H1 (cell line): ENCODE results near the gene BCL3. TPM values are rescaled to one million over a fixed set of nuclear protein-coding genes. Genes with fewer than 3 reads are reported as not detected.

Experiments
- CBX5 ChIP-seq: fragments of 300-800, 300-1000 bp; sonication (generic); IDR thresholded peaks from 2 replicates; pipeline ENCODE4 v1.7.1; 2016; ENCODE audit warnings: antibody characterized with exemption, low read length, low read depth
- CHD1 ChIP-seq: IDR thresholded peaks from 2 replicates; pipeline ENCODE4 v1.6.1; 2012; ENCODE audit warnings: low read depth, low read length, improper control_type of control experiment
- CREB1 ChIP-seq: IDR thresholded peaks from 2 replicates; pipeline ENCODE4 v1.6.1; 2012; ENCODE audit warnings: inconsistent platforms
- E2F6 ChIP-seq: IDR thresholded peaks from 2 replicates; pipeline ENCODE4 v1.6.1; 2012; ENCODE audit warnings: inconsistent platforms
- MAFK ChIP-seq: IDR thresholded peaks from 2 replicates; pipeline ENCODE4 v1.6.1; 2012; ENCODE audit warnings: low read depth, mild to moderate bottlenecking, improper control_type of control experiment, low read length
- NANOG ChIP-seq: IDR thresholded peaks from 2 replicates; pipeline ENCODE4 v1.6.1; 2011; ENCODE audit warnings: low read length, low read depth, mild to moderate bottlenecking, inconsistent platforms; ENCODE audit not compliant: insufficient read depth, poor library complexity, severe bottlenecking
- SAP30 ChIP-seq: fragments of 300-600 bp; sonication (generic); IDR thresholded peaks from 2 replicates; pipeline ENCODE4 v1.7.1; 2012; ENCODE audit warnings: low read length, moderate library complexity, mild to moderate bottlenecking, inconsistent platforms; ENCODE audit not compliant: insufficient read depth, insufficient replicate concordance
- TAF7 ChIP-seq: optimal IDR thresholded peaks from 2 replicates; pipeline ENCODE3; 2011; ENCODE audit warnings: low read depth, mild to moderate bottlenecking, inconsistent platforms, low read length, moderate library complexity, borderline replicate concordance
- polyA plus RNA-seq, 7 experiments: library from polyadenylated mRNA; depleted of rRNA in 3 of 7; stranded (reverse) in 5 of 7; unstranded in 2 of 7; fragments of >200 nt in 5 of 7; fragments of 200-250 nt in 2 of 7; gene quantifications; 1 replicate in 5 of 7; 2 replicates in 1 of 7; 4 replicates in 1 of 7; pipeline versions ENCODE4 v1.2.1 to v1.2.3, GENCODE V29; 2011 to 2013; ENCODE audit warnings: missing spikeins in 2 of 7, mixed read lengths in 2 of 7
- total RNA-seq: library from RNA; stranded (reverse); fragmentation: NEBNext Ultra II Directional; extraction: Animal tissue kit (Norgen Biotek cat#: 25700); gene quantifications from 2 replicates; pipeline ENCODE4 v1.2.1, GENCODE V29; 2021
- TF ChIP-seq, protein P1 (sequence below): fragments of 300-600 bp; sonication (generic); IDR thresholded peaks from 2 replicates; pipeline ENCODE4 v1.7.1; 2012; ENCODE audit warnings: low read length, moderate library complexity, mild to moderate bottlenecking, inconsistent platforms; ENCODE audit not compliant: insufficient replicate concordance

BCL3 gene
- total and polyA plus RNA-seq, 2 of the 8 experiments (the other 6 are each of a cell fraction or from before 2014, with no cell fraction given) = 0.88 to 2.4 TPM

- TF ChIP-seq SAP30 (no peak), TAF7 (no peak), NANOG (no peak), CHD1 (no peak), E2F6 (no peak), CBX5 (no peak), MAFK (no peak), CREB1 (no peak)
- TF ChIP-seq, protein P1, sequence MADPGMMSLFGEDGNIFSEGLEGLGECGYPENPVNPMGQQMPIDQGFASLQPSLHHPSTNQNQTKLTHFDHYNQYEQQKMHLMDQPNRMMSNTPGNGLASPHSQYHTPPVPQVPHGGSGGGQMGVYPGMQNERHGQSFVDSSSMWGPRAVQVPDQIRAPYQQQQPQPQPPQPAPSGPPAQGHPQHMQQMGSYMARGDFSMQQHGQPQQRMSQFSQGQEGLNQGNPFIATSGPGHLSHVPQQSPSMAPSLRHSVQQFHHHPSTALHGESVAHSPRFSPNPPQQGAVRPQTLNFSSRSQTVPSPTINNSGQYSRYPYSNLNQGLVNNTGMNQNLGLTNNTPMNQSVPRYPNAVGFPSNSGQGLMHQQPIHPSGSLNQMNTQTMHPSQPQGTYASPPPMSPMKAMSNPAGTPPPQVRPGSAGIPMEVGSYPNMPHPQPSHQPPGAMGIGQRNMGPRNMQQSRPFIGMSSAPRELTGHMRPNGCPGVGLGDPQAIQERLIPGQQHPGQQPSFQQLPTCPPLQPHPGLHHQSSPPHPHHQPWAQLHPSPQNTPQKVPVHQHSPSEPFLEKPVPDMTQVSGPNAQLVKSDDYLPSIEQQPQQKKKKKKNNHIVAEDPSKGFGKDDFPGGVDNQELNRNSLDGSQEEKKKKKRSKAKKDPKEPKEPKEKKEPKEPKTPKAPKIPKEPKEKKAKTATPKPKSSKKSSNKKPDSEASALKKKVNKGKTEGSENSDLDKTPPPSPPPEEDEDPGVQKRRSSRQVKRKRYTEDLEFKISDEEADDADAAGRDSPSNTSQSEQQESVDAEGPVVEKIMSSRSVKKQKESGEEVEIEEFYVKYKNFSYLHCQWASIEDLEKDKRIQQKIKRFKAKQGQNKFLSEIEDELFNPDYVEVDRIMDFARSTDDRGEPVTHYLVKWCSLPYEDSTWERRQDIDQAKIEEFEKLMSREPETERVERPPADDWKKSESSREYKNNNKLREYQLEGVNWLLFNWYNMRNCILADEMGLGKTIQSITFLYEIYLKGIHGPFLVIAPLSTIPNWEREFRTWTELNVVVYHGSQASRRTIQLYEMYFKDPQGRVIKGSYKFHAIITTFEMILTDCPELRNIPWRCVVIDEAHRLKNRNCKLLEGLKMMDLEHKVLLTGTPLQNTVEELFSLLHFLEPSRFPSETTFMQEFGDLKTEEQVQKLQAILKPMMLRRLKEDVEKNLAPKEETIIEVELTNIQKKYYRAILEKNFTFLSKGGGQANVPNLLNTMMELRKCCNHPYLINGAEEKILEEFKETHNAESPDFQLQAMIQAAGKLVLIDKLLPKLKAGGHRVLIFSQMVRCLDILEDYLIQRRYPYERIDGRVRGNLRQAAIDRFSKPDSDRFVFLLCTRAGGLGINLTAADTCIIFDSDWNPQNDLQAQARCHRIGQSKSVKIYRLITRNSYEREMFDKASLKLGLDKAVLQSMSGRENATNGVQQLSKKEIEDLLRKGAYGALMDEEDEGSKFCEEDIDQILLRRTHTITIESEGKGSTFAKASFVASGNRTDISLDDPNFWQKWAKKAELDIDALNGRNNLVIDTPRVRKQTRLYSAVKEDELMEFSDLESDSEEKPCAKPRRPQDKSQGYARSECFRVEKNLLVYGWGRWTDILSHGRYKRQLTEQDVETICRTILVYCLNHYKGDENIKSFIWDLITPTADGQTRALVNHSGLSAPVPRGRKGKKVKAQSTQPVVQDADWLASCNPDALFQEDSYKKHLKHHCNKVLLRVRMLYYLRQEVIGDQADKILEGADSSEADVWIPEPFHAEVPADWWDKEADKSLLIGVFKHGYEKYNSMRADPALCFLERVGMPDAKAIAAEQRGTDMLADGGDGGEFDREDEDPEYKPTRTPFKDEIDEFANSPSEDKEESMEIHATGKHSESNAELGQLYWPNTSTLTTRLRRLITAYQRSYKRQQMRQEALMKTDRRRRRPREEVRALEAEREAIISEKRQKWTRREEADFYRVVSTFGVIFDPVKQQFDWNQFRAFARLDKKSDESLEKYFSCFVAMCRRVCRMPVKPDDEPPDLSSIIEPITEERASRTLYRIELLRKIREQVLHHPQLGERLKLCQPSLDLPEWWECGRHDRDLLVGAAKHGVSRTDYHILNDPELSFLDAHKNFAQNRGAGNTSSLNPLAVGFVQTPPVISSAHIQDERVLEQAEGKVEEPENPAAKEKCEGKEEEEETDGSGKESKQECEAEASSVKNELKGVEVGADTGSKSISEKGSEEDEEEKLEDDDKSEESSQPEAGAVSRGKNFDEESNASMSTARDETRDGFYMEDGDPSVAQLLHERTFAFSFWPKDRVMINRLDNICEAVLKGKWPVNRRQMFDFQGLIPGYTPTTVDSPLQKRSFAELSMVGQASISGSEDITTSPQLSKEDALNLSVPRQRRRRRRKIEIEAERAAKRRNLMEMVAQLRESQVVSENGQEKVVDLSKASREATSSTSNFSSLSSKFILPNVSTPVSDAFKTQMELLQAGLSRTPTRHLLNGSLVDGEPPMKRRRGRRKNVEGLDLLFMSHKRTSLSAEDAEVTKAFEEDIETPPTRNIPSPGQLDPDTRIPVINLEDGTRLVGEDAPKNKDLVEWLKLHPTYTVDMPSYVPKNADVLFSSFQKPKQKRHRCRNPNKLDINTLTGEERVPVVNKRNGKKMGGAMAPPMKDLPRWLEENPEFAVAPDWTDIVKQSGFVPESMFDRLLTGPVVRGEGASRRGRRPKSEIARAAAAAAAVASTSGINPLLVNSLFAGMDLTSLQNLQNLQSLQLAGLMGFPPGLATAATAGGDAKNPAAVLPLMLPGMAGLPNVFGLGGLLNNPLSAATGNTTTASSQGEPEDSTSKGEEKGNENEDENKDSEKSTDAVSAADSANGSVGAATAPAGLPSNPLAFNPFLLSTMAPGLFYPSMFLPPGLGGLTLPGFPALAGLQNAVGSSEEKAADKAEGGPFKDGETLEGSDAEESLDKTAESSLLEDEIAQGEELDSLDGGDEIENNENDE = no peak
Measured at GRCh38 chr19:44718441-44719261, 29.9 kb upstream of the BCL3 start (continued).
